T-helper 2 cell treated with Interferon-gamma antibody and Interleukin-4, amounts not matched to agents 5 μg/mL and 100 μg/mL, for 36 hours (primary cell): ENCODE results near the gene RPS21.
"Not testable (repeated sequence)": the region's sequence is repeated elsewhere in the genome, so short reads cannot be mapped to it uniquely, and the experiment has no call there.

Experiments
- DNase-seq: peaks from one replicate; pipeline ENCODE4 v3.0.0; 2021; ENCODE audit warnings: low spot score
- H3K27ac Mint-ChIP-seq: one replicate; pipeline ENCODE4 v1.8.0; 2021; ENCODE audit warnings: mild to moderate bottlenecking, mixed read lengths
- H3K27me3 Mint-ChIP-seq: one replicate; pipeline ENCODE4 v1.8.0; 2021; ENCODE audit warnings: low read depth, mixed read lengths
- H3K36me3 Mint-ChIP-seq: one replicate; pipeline ENCODE4 v1.8.0; 2021; ENCODE audit warnings: low read depth, mixed read lengths
- H3K4me1 Mint-ChIP-seq: one replicate; pipeline ENCODE4 v1.8.0; 2021; ENCODE audit warnings: low read depth, mixed read lengths
- H3K4me3 Mint-ChIP-seq: one replicate; pipeline ENCODE4 v1.8.0; 2022; ENCODE audit warnings: mild to moderate bottlenecking, moderate library complexity, mixed read lengths
- H3K9me3 Mint-ChIP-seq: one replicate; pipeline ENCODE4 v1.8.0; 2021; ENCODE audit warnings: mixed read lengths

Gene RPS21

GRCh38 chr20:62418709-62419487, 32.0 kb downstream of the RPS21 start:
- Mint-ChIP-seq H3K27ac (no peak overlapping the region), H3K9me3 (no peaks in the 10 kb centered on the region), H3K4me3 (no peak overlapping the region), H3K4me1 (no peaks in the 10 kb centered on the region), H3K27me3 (no peaks in the 10 kb centered on the region), H3K36me3 (no peaks in the 10 kb centered on the region)
- no peak for DNase-seq

DNA sequence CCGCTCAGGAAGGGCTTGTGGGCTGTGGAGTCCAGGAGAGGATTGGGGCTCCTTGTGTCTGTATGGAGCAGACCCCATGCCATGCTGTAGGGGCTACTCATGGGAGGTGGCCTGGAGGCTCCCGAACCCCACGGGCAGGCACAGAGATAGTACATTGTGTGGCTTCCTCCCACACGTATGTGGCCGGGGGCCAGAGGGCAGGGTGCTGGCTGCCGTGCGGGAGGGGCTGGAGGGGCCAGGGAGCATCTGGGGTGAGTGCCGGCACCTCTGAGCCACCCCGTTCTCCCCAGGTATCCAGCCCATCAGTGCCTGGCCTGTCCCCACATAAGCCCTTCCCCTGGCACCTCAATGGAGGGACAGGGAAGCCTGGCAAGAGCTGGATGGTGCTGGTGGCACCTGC, 32.9 kb downstream of the RPS21 start:
- Mint-ChIP-seq H3K27me3 (no peaks in the 10 kb centered on the region), H3K4me3 (no peak overlapping the region), H3K36me3 (no peaks in the 10 kb centered on the region), H3K27ac (no peak overlapping the region), H3K4me1 (no peaks in the 10 kb centered on the region), H3K9me3 (no peaks in the 10 kb centered on the region)
- no peak for DNase-seq

DNA sequence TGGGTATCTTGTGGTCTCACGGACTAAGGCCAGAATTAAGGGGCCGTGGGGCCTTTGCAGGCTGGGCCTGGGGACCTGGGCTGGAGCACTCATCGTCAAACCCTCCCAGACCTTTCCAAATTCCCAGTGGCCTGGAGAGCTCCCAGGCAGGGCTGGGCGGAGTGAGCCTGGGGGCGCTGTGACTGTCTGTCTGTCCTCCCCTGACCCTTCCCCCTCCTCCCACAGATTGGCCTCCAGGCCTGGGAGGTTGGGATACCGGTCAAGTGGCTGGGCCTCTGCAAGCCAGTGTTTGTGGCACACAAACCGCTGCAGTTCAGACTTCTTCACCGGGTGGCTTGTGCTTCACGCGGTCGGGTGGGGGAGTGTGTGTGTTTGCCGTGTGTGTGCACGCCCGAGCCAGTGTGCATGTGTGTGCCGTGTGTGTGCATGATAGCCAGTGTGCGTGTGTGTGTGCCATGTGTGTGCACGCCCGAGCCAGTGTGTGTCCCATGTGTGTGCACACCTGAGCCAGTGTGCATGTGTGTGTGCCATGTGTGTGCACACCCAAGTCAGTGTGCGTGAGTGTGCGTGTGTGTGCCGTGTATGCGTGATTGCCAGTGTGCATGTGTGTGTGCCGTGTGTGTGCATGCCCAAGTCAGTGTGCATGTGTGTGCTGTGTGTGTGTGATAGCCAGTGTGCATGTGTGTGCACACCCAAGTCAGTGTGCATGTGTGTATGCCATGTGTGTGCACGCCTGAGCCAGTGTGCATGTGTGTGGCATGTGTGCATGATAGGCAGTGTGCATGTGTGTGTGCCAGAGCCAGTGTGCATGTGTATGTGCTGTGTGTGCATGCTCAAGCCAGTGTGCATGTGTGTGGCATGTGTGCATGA, 34.2 kb downstream of the RPS21 start:
- DNase-seq: no peak
- no peaks in the 10 kb centered on the region for H3K4me1 Mint-ChIP-seq
- no peaks in the 10 kb centered on the region for H3K9me3 Mint-ChIP-seq
- H3K4me3 Mint-ChIP-seq: no peak overlapping the region
- H3K36me3 Mint-ChIP-seq: no peaks in the 10 kb centered on the region
- H3K27ac Mint-ChIP-seq: no peak overlapping the region
- no peaks in the 10 kb centered on the region for H3K27me3 Mint-ChIP-seq

GRCh38 chr20:62421716-62421990, 34.8 kb downstream of the RPS21 start:
- no peak for DNase-seq
- Mint-ChIP-seq H3K4me3 (no peak overlapping the region), H3K27me3 (no peaks in the 10 kb centered on the region), H3K4me1 (no peaks in the 10 kb centered on the region), H3K36me3 (no peaks in the 10 kb centered on the region), H3K27ac (no peak overlapping the region), H3K9me3 (no peaks in the 10 kb centered on the region)

DNA sequence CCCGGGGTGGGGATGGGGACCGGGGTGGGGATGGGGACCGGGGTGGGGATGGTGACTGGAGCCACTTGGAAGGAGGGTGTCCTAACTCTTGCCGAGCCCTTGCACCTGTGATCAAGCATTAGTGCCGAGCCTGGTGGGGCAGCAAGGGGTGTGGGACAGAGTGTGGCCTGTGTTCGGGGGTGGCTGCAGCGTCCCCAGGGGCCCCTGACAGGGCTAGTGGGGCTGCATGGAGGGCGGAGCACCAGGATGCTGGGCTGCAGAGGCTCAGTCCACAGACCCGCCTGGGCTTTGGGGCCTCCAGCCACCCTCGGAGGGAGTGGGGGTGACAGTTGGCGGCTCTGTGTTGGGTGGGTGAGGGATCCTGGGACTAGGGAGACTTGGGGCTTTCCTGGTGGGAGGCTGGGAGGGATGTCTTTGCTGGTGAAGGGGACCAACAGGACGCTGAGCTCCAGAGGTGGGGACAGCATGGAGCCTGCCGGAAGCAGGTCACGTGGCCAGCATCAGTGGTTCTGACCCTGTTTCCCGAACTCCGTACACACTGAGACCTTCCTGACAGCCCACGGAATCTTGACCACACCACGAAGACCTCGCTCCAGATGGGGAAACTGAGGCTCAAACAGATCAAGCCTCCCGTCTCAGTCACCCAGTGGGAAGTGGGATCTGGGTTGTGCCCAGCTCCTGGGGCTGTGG, 35.9 kb downstream of the RPS21 start:
- H3K36me3 Mint-ChIP-seq: no peaks in the 10 kb centered on the region
- H3K4me3 Mint-ChIP-seq: no peak overlapping the region
- no peak for DNase-seq
- H3K4me1 Mint-ChIP-seq: no peaks in the 10 kb centered on the region
- no peak overlapping the region for H3K27ac Mint-ChIP-seq
- H3K9me3 Mint-ChIP-seq: no peaks in the 10 kb centered on the region
- H3K27me3 Mint-ChIP-seq: no peaks in the 10 kb centered on the region

DNA sequence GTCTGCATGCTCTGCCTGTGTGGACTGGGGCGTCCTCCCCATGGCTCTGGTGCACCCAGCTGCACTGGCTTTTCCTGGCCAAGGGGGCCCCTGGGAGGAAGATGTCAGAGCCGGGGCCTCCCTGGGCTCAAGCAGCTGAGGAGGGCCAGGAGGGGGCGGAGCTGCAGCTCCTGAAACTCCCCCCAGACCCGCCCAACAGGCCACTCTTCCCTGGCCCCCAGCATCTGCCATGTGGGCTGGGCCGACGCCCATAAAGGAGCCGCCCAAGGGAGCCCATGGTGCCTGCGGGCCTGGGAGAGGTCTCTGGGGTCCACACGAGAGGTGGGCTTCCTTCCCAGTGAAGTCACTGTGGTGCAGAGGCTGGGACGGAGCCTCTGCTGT, 36.4 kb downstream of the RPS21 start:
- no peak for DNase-seq
- Mint-ChIP-seq H3K36me3 (no peaks in the 10 kb centered on the region), H3K4me3 (no peak overlapping the region), H3K4me1 (no peaks in the 10 kb centered on the region), H3K27ac (no peak overlapping the region), H3K27me3 (no peaks in the 10 kb centered on the region), H3K9me3 (no peaks in the 10 kb centered on the region)

DNA sequence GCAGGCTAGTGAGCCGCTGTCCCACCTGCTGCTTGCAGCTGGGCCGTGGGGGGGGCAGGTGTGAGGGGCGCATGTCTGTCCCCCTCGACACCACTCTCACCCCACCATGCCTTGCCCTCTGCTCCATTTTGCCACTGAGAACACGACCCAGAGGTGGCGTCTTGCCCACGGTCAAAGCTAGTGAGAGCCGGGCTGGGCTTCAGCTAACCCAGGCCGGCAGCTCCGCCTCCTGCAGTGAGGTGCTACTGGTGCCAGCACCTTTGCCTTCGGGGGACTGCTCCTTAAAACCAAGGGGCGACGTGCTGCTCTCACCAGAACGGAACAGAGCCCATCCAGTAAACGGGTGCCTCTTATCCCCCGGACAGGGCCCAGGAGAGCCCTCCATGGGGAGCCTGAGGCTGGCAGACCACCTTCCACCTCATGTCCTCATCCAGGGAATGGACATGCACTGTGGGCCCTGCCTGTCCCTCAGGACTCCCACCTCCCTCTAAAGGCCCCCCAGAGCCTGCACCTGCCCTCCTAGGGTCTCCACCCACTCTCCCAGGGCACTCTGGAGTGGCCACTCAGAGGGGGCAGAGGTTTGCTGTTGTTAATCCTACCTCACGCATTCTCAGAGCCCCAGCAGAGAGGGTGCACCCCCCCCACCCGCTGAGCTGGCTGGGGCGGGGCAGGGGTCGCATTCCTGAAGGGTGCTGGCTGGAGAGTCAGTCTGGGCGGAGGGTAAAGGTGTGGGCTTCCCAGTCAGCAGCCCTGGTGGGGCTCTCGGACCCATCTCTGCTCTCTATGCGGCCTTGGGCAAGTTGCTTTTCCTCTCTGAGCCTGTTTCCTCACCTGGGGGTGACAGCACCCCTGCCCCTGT, 37.6 kb downstream of the RPS21 start:
- Mint-ChIP-seq H3K36me3 (no peaks in the 10 kb centered on the region), H3K27me3 (no peaks in the 10 kb centered on the region), H3K27ac (no peak overlapping the region), H3K4me3 (no peak overlapping the region), H3K9me3 (no peaks in the 10 kb centered on the region), H3K4me1 (no peaks in the 10 kb centered on the region)
- no peak for DNase-seq

DNA sequence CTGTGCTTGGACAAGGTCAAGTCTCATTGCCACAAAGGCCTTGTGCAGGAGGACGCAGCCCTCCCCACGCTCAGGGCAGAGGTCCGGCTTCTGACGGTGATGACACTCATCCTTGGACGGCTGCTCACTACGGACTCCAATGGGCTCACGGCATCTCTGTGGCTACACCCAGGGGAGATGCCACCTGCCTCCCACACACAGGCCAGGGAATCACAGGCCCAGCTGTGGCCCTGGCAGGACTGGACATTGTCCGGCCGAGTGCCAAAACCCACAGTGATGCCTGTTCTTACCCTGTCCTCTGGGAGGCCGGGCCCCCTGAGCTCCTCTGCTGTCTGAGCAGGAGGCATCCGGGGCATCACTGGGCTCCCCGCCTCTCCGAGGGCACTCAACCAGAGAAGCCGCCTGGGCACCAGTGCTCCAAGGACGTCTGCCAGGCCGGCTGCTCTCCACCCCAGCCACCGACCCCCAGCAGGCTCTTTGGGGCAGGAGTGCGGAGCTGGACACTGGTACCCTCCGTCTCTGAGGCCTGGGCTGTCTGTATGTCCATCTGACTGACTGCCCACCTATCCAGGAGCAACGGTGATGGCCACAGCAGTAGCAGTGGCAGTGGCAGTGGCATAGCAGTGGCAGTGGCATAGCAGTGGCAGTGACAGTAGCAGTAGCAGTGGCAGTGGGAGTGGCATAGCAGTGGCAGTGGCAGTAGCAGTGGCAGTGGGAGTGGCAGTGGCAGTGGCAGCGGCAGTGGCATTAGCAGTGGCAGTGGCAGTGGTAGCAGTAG, 38.6 kb downstream of the RPS21 start:
- Mint-ChIP-seq H3K4me1 (no peaks in the 10 kb centered on the region), H3K4me3 (no peak overlapping the region), H3K9me3 (no peaks in the 10 kb centered on the region), H3K27ac (no peak overlapping the region), H3K36me3 (no peaks in the 10 kb centered on the region), H3K27me3 (no peaks in the 10 kb centered on the region)
- no peak for DNase-seq

DNA sequence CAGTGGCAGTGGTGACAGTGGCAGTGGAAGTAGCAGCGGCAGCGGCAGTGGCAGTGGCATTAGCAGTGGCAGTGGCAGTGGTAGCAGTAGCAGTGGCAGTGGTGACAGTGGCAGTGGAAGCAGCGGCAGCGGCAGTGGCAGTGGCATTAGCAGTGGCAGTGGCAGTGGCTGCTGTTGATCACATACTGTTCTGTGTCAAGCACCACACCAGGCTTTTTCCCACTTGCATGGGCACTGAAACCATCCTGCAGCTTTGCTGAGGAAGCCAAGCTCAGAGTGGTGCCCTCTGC, 39.1 kb downstream of the RPS21 start:
- not testable (repeated sequence) for H3K27ac Mint-ChIP-seq, H3K4me3 Mint-ChIP-seq, H3K4me1 Mint-ChIP-seq, H3K27me3 Mint-ChIP-seq, H3K9me3 Mint-ChIP-seq, H3K36me3 Mint-ChIP-seq, DNase-seq

- no peak overlapping the region for H3K27ac Mint-ChIP-seq
- no peak overlapping the region for H3K4me3 Mint-ChIP-seq
- no peak for DNase-seq
- H3K9me3 Mint-ChIP-seq: no peaks in the 10 kb centered on the region
- no peaks in the 10 kb centered on the region for H3K36me3 Mint-ChIP-seq
- H3K4me1 Mint-ChIP-seq: no peaks in the 10 kb centered on the region
- H3K27me3 Mint-ChIP-seq: no peaks in the 10 kb centered on the region
These were observed 39.8 kb downstream of the RPS21 start for GRCh38 chr20:62426699-62427131.

GRCh38 chr20:62427172-62428001, 40.5 kb downstream of the RPS21 start, which contains the start of gene RBBP8NL:
Gene RBBP8NL (minus strand): TSS chr20:62427539. CDS start chr20:62419647, 7,892 bp downstream.
- no peak within 1 kb of the TSS for H3K27ac Mint-ChIP-seq
- H3K9me3 Mint-ChIP-seq: no peaks in the 10 kb centered on the region
- no peak within 1 kb of the TSS for H3K4me3 Mint-ChIP-seq
- H3K36me3 Mint-ChIP-seq: no peaks in the 10 kb centered on the region
- H3K27me3 Mint-ChIP-seq: no peaks in the 10 kb centered on the region
- no peak for DNase-seq
- H3K4me1 Mint-ChIP-seq: no peaks in the 10 kb centered on the region

GRCh38 chr20:62428002-62428372, 41.1 kb downstream of the RPS21 start:
- no peak for DNase-seq
- no peaks in the 10 kb centered on the region for H3K36me3 Mint-ChIP-seq
- no peak overlapping the region for H3K27ac Mint-ChIP-seq
- no peaks in the 10 kb centered on the region for H3K4me1 Mint-ChIP-seq
- no peak overlapping the region for H3K4me3 Mint-ChIP-seq
- H3K9me3 Mint-ChIP-seq: no peaks in the 10 kb centered on the region
- H3K27me3 Mint-ChIP-seq: no peaks in the 10 kb centered on the region
